GM12872 (cell line): Measurements from ENCODE around the gene CCDC146.

ENCODE experiments used
- TF ChIP-seq, protein P1 (sequence below): IDR thresholded peaks from 3 replicates; pipeline ENCODE4 v1.5.1; 2011; ENCODE audit warnings: low read depth, mild to moderate bottlenecking, low read length, moderate library complexity; ENCODE audit not compliant: insufficient read depth

The CCDC146 gene

DNA sequence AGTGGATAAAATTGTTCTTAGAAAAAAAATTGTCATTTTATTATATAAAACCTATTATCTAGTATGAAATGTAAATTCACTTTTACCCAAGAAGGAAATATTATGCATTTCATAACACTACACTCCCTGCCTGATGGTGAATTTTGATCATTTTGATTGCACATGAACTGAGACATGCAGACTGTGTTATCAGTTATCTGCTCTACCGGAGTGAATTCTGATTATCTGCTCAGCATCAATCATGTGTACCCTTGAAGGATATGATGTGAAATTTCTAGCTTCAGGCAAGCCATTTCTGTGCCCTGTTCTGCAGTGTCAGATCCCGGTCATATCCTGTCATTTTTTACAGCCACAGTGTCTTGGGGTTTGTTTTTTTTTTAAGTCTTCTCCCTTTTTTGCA, 162.2 kb downstream of the CCDC146 start:
- TF ChIP-seq, protein P1, sequence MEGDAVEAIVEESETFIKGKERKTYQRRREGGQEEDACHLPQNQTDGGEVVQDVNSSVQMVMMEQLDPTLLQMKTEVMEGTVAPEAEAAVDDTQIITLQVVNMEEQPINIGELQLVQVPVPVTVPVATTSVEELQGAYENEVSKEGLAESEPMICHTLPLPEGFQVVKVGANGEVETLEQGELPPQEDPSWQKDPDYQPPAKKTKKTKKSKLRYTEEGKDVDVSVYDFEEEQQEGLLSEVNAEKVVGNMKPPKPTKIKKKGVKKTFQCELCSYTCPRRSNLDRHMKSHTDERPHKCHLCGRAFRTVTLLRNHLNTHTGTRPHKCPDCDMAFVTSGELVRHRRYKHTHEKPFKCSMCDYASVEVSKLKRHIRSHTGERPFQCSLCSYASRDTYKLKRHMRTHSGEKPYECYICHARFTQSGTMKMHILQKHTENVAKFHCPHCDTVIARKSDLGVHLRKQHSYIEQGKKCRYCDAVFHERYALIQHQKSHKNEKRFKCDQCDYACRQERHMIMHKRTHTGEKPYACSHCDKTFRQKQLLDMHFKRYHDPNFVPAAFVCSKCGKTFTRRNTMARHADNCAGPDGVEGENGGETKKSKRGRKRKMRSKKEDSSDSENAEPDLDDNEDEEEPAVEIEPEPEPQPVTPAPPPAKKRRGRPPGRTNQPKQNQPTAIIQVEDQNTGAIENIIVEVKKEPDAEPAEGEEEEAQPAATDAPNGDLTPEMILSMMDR, result no peak

DNA sequence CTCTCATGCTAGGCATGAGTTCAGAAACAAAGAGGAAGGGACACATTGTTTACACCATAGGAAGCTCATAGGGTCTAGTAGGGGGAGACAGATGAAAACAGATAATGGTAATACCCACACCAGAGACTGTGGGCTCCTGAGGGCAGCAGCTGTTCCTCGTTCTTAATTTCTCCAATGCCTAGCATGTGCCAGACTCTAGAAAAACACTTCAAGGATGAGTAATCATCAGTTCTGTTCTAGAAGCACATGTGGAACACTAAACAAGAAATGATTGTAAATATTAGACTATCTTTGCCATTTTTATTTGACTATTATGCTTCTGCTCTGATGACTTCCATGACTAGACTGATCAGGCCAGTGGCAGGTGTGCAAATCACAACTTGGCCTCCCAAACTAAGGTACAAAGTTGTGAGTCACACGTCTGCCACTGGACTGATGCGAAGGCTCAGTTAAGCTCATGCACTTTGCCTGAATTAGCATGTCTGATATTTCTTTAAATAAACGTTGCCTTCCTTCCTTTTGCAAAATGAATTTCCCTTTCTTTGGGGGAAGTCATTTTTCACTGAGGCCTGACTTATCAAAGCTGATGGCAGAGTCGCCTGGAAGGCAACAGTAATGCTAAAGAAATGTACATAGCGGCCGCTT, 166.4 kb downstream of the CCDC146 start:
- TF ChIP-seq, protein P1, result no peak

- TF ChIP-seq, protein P1, result no peak
Measured at GRCh38 chr7:77289387-77289786, 167.0 kb downstream of the CCDC146 start.

- TF ChIP-seq, protein P1, result no peak
Measured at GRCh38 chr7:77290425-77290824, 168.0 kb downstream of the CCDC146 start.

DNA sequence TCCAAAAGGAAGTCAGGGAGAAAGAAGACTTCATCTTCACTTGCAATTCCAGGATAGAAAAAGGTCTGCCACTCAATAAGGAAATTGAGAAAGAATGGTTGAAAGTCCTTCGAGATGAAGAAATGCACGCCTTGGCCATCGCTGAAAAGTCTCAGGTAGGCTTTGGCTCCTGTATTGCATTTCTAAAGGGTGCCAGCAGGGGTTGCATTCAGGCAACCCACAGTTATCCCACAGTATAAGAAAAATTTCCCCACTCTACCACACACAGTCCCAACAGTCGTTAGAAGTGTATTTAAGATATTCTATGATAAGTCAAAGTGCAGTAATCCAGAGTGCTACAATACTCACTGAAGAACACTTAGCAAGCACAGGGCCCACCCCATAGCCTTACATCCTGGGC, 170.6 kb downstream of the CCDC146 start:
- TF ChIP-seq, protein P1, result peak; percentile 37; the same call in 1 of the 3 replicates

GRCh38 chr7:77295549-77295948, 173.1 kb downstream of the CCDC146 start:
- TF ChIP-seq, protein P1, result no peak

DNA sequence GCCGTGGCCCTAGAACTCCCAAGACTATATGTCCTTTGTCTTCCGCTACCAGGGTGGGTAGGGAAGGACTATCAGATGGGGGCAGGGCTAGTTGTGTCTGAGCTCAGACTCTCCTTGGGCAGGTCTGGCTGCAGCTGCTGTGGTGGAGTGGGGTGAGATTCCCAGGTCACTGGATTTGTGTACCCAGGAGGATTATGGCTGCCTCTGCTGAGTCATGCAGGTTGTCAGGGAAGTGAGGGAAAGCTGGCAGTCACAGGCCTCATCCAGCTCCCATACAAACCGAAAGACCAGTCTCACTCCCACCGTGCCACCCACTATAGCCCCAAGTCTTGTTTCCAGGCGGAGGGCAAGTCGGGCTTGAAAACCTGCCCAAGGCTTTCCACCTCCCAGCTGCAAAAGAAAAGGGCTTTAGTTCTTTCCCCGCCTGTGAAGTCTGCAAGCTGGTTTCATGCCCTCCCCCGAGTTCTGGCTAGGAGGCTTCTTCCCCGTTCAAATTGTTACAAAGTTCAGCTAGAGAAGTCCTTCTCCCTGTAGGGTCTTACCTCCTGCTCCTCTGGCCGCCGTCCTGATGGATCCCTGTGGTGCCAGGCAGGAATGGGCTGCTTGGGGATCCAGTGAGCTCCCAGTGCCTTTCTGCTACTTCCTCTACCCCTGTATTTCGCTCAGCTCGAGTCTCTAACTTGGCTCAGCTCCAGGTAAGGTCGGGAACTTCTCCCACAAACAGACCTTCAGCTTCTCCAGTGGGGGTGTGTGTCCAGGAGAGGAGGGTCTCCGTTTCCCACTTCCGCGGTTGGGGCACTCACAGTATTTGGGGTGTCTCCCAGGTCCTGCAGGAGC, 184.0 kb downstream of the CCDC146 start:
- TF ChIP-seq, protein P1, result no peak
